A549 (cell line): ENCODE measurements around the gene TBXA2R.

Source experiments
- BCL3 ChIP-seq: fragments of >200 bp; sonication (Bioruptor Twin); formaldehyde crosslinking; IDR thresholded peaks from 3 replicates; pipeline ENCODE4 v1.6.1; 2016
- EP300 ChIP-seq, 2 experiments: fragments of >200 bp; sonication (Bioruptor Twin); formaldehyde crosslinking; IDR thresholded peaks; 2 replicates in 1 of 2; 3 replicates in 1 of 2; pipeline ENCODE4 v1.6.1; 2016 to 2017
- HDAC2 ChIP-seq: fragments of 200-600 bp; sonication (generic); IDR thresholded peaks from 2 replicates; pipeline ENCODE4 v1.6.1; 2016
- PHF8 ChIP-seq: fragments of 200-600 bp; sonication (generic); IDR thresholded peaks from 2 replicates; pipeline ENCODE4 v1.6.1; 2016; ENCODE audit warnings: low read depth, mild to moderate bottlenecking, antibody characterized with exemption, moderate library complexity, borderline replicate concordance
- POLR2A ChIP-seq: IDR thresholded peaks from 2 replicates; pipeline ENCODE4 v1.6.1; 2012; ENCODE audit warnings: mild to moderate bottlenecking, low read length
- REST ChIP-seq: fragments of 200-600 bp; sonication (generic); IDR thresholded peaks from 2 replicates; pipeline ENCODE4 v1.6.1; 2016; ENCODE audit warnings: antibody characterized with exemption, mild to moderate bottlenecking, moderate library complexity
- TF ChIP-seq, protein P1 (sequence below): fragments of >200 bp; sonication (Bioruptor Twin); formaldehyde crosslinking; IDR thresholded peaks from 3 replicates; pipeline ENCODE4 v1.5.1; 2016

DNA sequence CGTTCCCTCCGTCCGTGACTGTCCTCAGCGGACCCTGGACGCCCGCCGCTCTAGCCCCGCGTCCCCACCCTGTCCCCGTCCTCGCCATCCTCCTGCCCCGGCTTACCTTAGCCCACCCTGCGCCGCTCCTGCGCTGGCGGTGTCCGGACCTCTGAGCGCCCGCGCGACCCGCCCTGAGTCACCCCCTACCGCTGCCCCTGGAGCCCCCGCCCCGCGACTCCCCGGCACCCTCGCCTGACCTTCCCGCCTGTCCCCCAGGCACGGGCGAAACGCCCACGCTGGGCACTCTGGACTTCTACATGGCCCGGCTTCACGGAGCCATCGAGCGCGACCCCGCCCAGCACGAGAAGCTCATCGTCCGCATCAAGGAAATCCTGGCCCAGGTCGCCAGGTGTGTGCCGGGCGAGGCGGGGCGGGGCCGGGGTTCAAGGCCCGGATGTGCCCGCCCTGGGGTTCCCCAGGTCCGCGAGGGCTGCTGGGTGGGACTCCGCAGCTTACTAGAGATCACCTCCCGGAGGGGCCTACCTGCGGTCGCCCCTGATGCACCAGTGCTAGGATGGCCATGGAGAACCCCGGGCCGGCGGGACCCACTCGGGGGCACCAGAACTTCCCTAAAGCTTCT, 28.8 kb downstream of the TBXA2R start:
- TF ChIP-seq, protein P1, sequence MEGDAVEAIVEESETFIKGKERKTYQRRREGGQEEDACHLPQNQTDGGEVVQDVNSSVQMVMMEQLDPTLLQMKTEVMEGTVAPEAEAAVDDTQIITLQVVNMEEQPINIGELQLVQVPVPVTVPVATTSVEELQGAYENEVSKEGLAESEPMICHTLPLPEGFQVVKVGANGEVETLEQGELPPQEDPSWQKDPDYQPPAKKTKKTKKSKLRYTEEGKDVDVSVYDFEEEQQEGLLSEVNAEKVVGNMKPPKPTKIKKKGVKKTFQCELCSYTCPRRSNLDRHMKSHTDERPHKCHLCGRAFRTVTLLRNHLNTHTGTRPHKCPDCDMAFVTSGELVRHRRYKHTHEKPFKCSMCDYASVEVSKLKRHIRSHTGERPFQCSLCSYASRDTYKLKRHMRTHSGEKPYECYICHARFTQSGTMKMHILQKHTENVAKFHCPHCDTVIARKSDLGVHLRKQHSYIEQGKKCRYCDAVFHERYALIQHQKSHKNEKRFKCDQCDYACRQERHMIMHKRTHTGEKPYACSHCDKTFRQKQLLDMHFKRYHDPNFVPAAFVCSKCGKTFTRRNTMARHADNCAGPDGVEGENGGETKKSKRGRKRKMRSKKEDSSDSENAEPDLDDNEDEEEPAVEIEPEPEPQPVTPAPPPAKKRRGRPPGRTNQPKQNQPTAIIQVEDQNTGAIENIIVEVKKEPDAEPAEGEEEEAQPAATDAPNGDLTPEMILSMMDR = no peak
- TF ChIP-seq REST = no peak
- no peak for TF ChIP-seq POLR2A
- no peak for TF ChIP-seq EP300 (IDR thresholded peaks at IDR 0.05)
- no peak for TF ChIP-seq BCL3
- TF ChIP-seq HDAC2 = no peak
- no peak for TF ChIP-seq PHF8
